Ovary (tissue), 9 donors: Measurements from ENCODE around the gene OPCML. TPM values are rescaled to one million over a fixed set of nuclear protein-coding genes. Genes with fewer than 3 reads are reported as not detected.

ENCODE experiments used
- DNase-seq, 5 donors: peaks; one replicate each; pipeline ENCODE4 v3.0.0-alpha.2; 2019 to 2020
- H3K27ac ChIP-seq, 2 donors: fragments of 200-600 bp; one replicate each; pipeline versions ENCODE4 v1.5.1 to v1.8.0; 2019 to 2022
- H3K27me3 ChIP-seq: fragments of 200-600 bp; one replicate; pipeline ENCODE4 v1.8.0; 2022
- H3K36me3 ChIP-seq: fragments of 200-600 bp; sonication (generic); one replicate; pipeline ENCODE4 v1.5.1; 2019
- H3K4me1 ChIP-seq: one replicate; pipeline ENCODE4 v1.8.1; 2013; ENCODE audit warnings: mild to moderate bottlenecking, moderate library complexity; ENCODE audit not compliant: insufficient read depth
- H3K4me3 ChIP-seq: fragments of 200-600 bp; sonication (generic); one replicate; pipeline ENCODE4 v1.5.1; 2017
- H3K9me3 ChIP-seq, 2 donors: fragments of 200-600 bp in 1 of 2; sonication (generic) in 1 of 2; one replicate each; pipeline versions ENCODE4 v1.5.1 to v1.8.1; 2013 to 2019; ENCODE audit warnings: mild to moderate bottlenecking in 1 of 2, moderate library complexity in 1 of 2
- EP300 ChIP-seq: sonication (generic); formaldehyde crosslinking; IDR thresholded peaks from one replicate; pipeline ENCODE4 v1.6.1; 2017; ENCODE audit warnings: antibody characterized with exemption
- POLR2A ChIP-seq: fragments of 450-650 bp; IDR thresholded peaks from one replicate; pipeline ENCODE4 v1.6.1; 2017; ENCODE audit warnings: antibody characterized with exemption, mild to moderate bottlenecking, moderate library complexity
- WGBS, 3 donors: extraction: QIAGEN DNeasy Blood & Tissue Kit in 1 of 3; methylation state at CpG; one replicate each; pipeline versions ENCODE4 v1.1.5 to v1.1.7; 2013 to 2017; 5-methylcytosine and 5-hydroxymethylcytosine counted together
- intact Hi-C, 4 donors: fragments of 100-400 bp; cut with DNase I; formaldehyde crosslinking; loops; one replicate each; pipeline versions ENCODE4 v1.11.0 to v1.15.1; 2022 to 2023
- polyA plus RNA-seq, 2 donors: library from polyadenylated mRNA; stranded (reverse); fragments of 200-250 nt in 1 of 2; fragments of 350-450 nt in 1 of 2; fragmentation: Illumina TruSeq in 1 of 2; extraction: RNeasy Lipid Tissue Mini Kit (QIAGEN cat#74804) in 1 of 2; gene quantifications; one replicate each; pipeline ENCODE4 v1.2.3, GENCODE V29; 2013 to 2014
- total RNA-seq, 7 donors: library from RNA; depleted of rRNA in 2 of 7; stranded (reverse); fragments of >200 nt in 2 of 7; fragmentation: NEBNext Ultra II Directional in 3 of 7; extraction: Animal tissue kit (Norgen Biotek cat#: 25700) in 3 of 7; gene quantifications; one replicate each; pipeline versions ENCODE4 v1.1.0 to v1.2.4, GENCODE V29; 2016 to 2023
- TF ChIP-seq, protein P1 (sequence below), 3 donors: fragments of 450-650 bp in 2 of 3; fragments of 200-600 bp in 1 of 3; IDR thresholded peaks; one replicate each; pipeline versions ENCODE4 v1.5.1 to v1.8.0; 2016 to 2022; ENCODE audit warnings: antibody characterized with exemption in 3 of 3, mild to moderate bottlenecking in 1 of 3
- donor health status: DM: no; HTN: no; CAD: no; lungs with moderate emphysema.
- donor health status: DM: no; HTN: no; CAD: no.
- donor health status: Bipolar disorder and iron deficiency.
- donor health status: DM: yes; HTN: yes; CAD: no.
- donor health status: DM: no; HTN: no; CAD: no.
- donor health status: DM: yes; HTN: yes; CAD: no.

Gene OPCML
- total and polyA plus RNA-seq, 9 donors, result under 0.01 to 2.8 (median 0.32) TPM; not detected in 2

DNA sequence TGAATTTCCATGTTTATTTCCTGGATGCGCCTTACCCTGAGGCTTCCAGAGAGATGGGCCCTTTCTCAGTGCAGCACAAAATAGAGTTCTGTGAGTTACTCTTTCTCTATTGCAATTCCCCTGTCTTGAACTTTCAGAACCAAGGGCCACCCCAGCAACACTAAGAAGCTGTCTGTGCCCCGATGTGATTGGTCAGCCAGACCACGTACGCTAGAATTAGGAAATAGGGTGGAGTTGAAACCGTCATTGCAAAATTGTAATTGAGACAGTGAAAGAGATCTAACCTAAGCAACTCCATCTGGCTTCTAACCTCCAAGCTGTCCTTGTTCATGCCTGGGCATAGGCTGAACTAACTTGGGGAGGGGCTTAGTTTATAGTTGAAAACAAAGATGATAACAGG, 981.3 kb downstream of the OPCML start:
- Histone ChIP-seq H3K36me3 (no peaks in the 10 kb centered on the region), H3K4me3 (no peak overlapping the region), H3K27ac (no peak overlapping the region), H3K9me3 (no peaks in the 10 kb centered on the region), H3K27me3 (no peaks in the 10 kb centered on the region), H3K4me1 (no peaks in the 10 kb centered on the region)
- intact Hi-C loops, result no loop called here
- TF ChIP-seq POLR2A (no peak), EP300 (no peak)
- TF ChIP-seq, protein P1, sequence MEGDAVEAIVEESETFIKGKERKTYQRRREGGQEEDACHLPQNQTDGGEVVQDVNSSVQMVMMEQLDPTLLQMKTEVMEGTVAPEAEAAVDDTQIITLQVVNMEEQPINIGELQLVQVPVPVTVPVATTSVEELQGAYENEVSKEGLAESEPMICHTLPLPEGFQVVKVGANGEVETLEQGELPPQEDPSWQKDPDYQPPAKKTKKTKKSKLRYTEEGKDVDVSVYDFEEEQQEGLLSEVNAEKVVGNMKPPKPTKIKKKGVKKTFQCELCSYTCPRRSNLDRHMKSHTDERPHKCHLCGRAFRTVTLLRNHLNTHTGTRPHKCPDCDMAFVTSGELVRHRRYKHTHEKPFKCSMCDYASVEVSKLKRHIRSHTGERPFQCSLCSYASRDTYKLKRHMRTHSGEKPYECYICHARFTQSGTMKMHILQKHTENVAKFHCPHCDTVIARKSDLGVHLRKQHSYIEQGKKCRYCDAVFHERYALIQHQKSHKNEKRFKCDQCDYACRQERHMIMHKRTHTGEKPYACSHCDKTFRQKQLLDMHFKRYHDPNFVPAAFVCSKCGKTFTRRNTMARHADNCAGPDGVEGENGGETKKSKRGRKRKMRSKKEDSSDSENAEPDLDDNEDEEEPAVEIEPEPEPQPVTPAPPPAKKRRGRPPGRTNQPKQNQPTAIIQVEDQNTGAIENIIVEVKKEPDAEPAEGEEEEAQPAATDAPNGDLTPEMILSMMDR (IDR thresholded peaks at IDR 0.05), result no peak
- 77 to 90% (median 90%) methylated on average over 5 of the region's 5 CpGs for WGBS, 3 donors
- no peak for DNase-seq

GRCh38 chr11:132549561-132549960, 982.7 kb downstream of the OPCML start:
- 86 to 92% (median 89%) methylated on average over 6 of the region's 6 CpGs for WGBS, 3 donors
- Histone ChIP-seq H3K27ac (no peak overlapping the region), H3K36me3 (no peaks in the 10 kb centered on the region), H3K4me1 (no peaks in the 10 kb centered on the region), H3K27me3 (no peaks in the 10 kb centered on the region), H3K9me3 (no peaks in the 10 kb centered on the region), H3K4me3 (no peak overlapping the region)
- no peak for DNase-seq
- intact Hi-C loops, result no loop called here
- TF ChIP-seq, protein P1 (IDR thresholded peaks at IDR 0.05), result no peak
- no peak for TF ChIP-seq POLR2A
- no peak for TF ChIP-seq EP300

GRCh38 chr11:132549001-132549400, 983.3 kb downstream of the OPCML start:
- TF ChIP-seq POLR2A (no peak), EP300 (no peak)
- TF ChIP-seq, protein P1 (IDR thresholded peaks at IDR 0.05), result no peak
- 83 to 86% (median 86%) methylated on average over 7 of the region's 7 CpGs for WGBS, 3 donors
- no peak for DNase-seq
- intact Hi-C loops, result no loop called here
- Histone ChIP-seq H3K36me3 (no peaks in the 10 kb centered on the region), H3K4me3 (no peak overlapping the region), H3K27ac (no peak overlapping the region), H3K27me3 (no peaks in the 10 kb centered on the region), H3K9me3 (no peaks in the 10 kb centered on the region), H3K4me1 (no peaks in the 10 kb centered on the region)

GRCh38 chr11:132544007-132544406, 988.3 kb downstream of the OPCML start:
- WGBS, 3 donors, result 37 to 44% (median 38%) methylated on average over 5 of the region's 5 CpGs
- no peaks in the 10 kb centered on the region for H3K36me3 ChIP-seq
- H3K4me3 ChIP-seq, result no peak overlapping the region
- no peak overlapping the region for H3K27ac ChIP-seq
- H3K27me3 ChIP-seq, result no peaks in the 10 kb centered on the region
- H3K4me1 ChIP-seq, result no peaks in the 10 kb centered on the region
- TF ChIP-seq, protein P1 (IDR thresholded peaks at IDR 0.05), result no peak
- no peak for TF ChIP-seq POLR2A
- no peak for TF ChIP-seq EP300
- no peak for DNase-seq
- intact Hi-C loops, result no loop called here
- no peaks in the 10 kb centered on the region for H3K9me3 ChIP-seq
